Measurements from ENCODE around the gene PGRMC2.
"Not testable (repeated sequence)": the region's sequence is repeated elsewhere in the genome, so short reads cannot be mapped to it uniquely, and the experiment has no call there.

PGRMC2 gene

GRCh38 chr4:128279624-128280225, 7.9 kb downstream of the PGRMC2 start:
- no peak overlapping the region for H3K4me3 ChIP-seq (ENCODE audit: low read depth, low read length)
- TF ChIP-seq CTCF (IDR thresholded peaks at IDR 0.05; ENCODE audit: low read depth, low read length, missing control alignments) = no peak
- DNase-seq (ENCODE audit: low read depth) = no peak

- DNase-seq (ENCODE audit: low read depth) = no peak
- TF ChIP-seq CTCF (IDR thresholded peaks at IDR 0.05; ENCODE audit: low read depth, low read length, missing control alignments) = no peak
- H3K4me3 ChIP-seq (ENCODE audit: low read depth, low read length) = no peak overlapping the region
These were observed 9.8 kb downstream of the PGRMC2 start for GRCh38 chr4:128277856-128278255.

GRCh38 chr4:128275346-128275745, 12.3 kb downstream of the PGRMC2 start:
- TF ChIP-seq CTCF (IDR thresholded peaks at IDR 0.05; ENCODE audit: low read depth, low read length, missing control alignments) = no peak
- no peak for DNase-seq (ENCODE audit: low read depth)

GRCh38 chr4:128271551-128271950, 16.1 kb downstream of the PGRMC2 start:
- H3K4me3 ChIP-seq (ENCODE audit: low read depth, low read length) = no peak overlapping the region
- DNase-seq (ENCODE audit: low read depth) = no peak
- TF ChIP-seq CTCF (IDR thresholded peaks at IDR 0.05; ENCODE audit: low read depth, low read length, missing control alignments) = no peak

More at GRCh38 chr4:128275346-128275745, 12.3 kb downstream of the PGRMC2 start:
- H3K4me3 ChIP-seq (ENCODE audit: low read depth, low read length) = no peak overlapping the region

- no peak for DNase-seq (ENCODE audit: low read depth)
- no peak overlapping the region for H3K4me3 ChIP-seq (ENCODE audit: low read depth, low read length)
- TF ChIP-seq CTCF (IDR thresholded peaks at IDR 0.05; ENCODE audit: low read depth, low read length, missing control alignments) = no peak
These were observed 18.6 kb downstream of the PGRMC2 start for GRCh38 chr4:128268970-128269369.

GRCh38 chr4:128267745-128268144, 19.9 kb downstream of the PGRMC2 start:
- no peak for TF ChIP-seq CTCF (IDR thresholded peaks at IDR 0.05; ENCODE audit: low read depth, low read length, missing control alignments)
- H3K4me3 ChIP-seq (ENCODE audit: low read depth, low read length) = no peak overlapping the region
- DNase-seq (ENCODE audit: low read depth) = no peak

- H3K4me3 ChIP-seq (ENCODE audit: low read depth, low read length); DNase-seq (ENCODE audit: low read depth): not testable (repeated sequence)
These were observed 20.4 kb downstream of the PGRMC2 start for GRCh38 chr4:128267171-128267570.

GRCh38 chr4:128265550-128265949, 22.1 kb downstream of the PGRMC2 start:
- H3K4me3 ChIP-seq (ENCODE audit: low read depth, low read length); DNase-seq (ENCODE audit: low read depth): not testable (repeated sequence)

GRCh38 chr4:128259889-128260288, 27.7 kb downstream of the PGRMC2 start:
- DNase-seq (ENCODE audit: low read depth); H3K4me3 ChIP-seq (ENCODE audit: low read depth, low read length): not testable (repeated sequence)

GRCh38 chr4:128258166-128258565, 29.4 kb downstream of the PGRMC2 start:
- DNase-seq (ENCODE audit: low read depth) = not testable (repeated sequence)

More at GRCh38 chr4:128258166-128258565, 29.4 kb downstream of the PGRMC2 start:
- H3K4me3 ChIP-seq (ENCODE audit: low read depth, low read length) = not testable (repeated sequence)

Measured in GM12864 (cell line).